ENCODE results near the gene SELENON. TPM values are rescaled to one million over a fixed set of nuclear protein-coding genes. Genes with fewer than 3 reads are reported as not detected.

The SELENON gene, protein sequence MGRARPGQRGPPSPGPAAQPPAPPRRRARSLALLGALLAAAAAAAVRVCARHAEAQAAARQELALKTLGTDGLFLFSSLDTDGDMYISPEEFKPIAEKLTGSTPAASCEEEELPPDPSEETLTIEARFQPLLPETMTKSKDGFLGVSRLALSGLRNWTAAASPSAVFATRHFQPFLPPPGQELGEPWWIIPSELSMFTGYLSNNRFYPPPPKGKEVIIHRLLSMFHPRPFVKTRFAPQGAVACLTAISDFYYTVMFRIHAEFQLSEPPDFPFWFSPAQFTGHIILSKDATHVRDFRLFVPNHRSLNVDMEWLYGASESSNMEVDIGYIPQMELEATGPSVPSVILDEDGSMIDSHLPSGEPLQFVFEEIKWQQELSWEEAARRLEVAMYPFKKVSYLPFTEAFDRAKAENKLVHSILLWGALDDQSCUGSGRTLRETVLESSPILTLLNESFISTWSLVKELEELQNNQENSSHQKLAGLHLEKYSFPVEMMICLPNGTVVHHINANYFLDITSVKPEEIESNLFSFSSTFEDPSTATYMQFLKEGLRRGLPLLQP
- 10 to 100 TPM; 29.6 to 33.2 TPM for total RNA-seq
- long read RNA-seq, partial matches to known transcripts, result 0 of 1 reads
- long read RNA-seq, other reads (novel, unspliced or antisense), result 1 of 1 reads

DNA sequence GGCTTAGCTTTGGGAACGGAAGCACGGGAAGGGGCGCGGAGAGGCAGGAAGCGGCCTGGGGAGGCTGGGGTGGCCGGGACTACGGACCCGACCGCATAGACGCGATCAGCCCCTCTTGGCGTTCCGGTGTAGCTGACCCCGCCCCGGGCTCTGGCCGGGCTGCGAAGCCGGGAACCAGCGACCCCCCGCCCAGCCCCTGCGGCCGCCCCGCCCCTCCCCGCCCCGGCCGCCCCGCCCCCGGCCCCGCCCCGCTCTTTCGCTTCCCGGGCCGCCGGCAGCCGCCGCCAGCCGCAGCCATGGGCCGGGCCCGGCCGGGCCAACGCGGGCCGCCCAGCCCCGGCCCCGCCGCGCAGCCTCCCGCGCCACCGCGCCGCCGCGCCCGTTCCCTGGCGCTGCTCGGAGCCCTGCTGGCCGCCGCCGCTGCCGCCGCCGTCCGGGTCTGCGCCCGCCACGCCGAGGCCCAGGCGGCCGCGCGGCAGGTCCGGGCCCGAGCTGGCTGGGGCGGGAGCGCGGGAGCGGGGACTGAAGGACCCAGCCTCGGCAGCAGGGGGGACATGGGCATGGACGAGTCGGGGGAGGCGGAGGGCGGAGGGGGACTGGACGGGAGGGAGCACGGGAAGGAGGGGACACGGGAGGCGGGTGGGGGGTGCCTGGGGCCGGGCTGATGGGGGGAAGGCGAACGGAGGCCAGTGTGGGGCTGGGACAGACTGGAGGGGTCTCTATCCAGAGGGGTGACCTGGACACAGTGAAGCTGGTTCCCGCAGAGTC lies at the start of gene SELENON:
Gene SELENON, plus strand, starts transcription at position 259 of the 768 bp plus-strand sequence. Its CDS starts 38 bp downstream, at position 297.
- DNase-seq, result peak in 1 of 2 donors; percentile 66

DNA sequence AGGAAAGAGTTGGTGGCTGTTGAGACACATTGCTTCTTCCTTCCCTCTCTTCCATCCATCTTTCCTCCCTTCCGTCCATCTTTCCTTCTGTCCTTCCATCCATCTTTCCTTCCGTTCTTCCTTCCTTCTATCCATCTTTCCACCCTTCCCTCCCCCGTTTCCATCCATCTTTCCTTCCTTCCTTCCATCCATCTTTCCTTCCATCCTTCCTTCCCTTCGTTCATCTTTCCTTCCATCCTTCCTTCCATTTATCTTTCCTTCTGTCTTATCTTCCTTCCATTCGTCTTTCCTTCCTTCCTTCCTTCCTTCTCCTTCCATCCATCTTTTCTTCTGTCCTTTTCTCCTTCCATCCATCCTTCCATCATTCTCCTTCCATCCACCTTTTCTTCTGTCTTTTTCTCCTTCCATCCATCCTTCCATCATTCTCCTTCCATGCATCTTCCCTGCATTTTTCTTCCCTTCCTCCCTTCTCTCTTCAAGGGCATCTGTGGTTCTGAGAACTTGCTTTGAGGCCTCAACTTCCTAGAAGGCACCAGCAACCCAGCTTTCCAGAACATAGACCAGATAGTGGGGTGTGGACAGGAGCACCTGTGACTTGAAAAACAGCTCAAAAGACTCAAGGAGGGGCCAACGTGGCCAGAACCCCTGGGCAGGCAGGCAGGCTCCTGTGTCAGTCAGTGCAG lies 48.9 kb upstream of the SELENON start:
- no peak for DNase-seq
- intact Hi-C loops (cut with DNase I, micrococcal nuclease), result no loop called here
- no peak for ATAC-seq

More for the DNA sequence above, at the start of gene SELENON:
- ATAC-seq, result peak; percentile 69
- intact Hi-C loops (cut with DNase I, micrococcal nuclease), result loop anchor here (5.0 kb wide), 2 partner anchors 188 to 193 kb away; no protein-coding TSS in a partner anchor

GRCh38 chr1:25754470-25755181 lies 45.4 kb upstream of the SELENON start:
- ATAC-seq (no peak), DNase-seq (no peak)
- intact Hi-C loops (cut with DNase I, micrococcal nuclease), result no loop called here

DNA sequence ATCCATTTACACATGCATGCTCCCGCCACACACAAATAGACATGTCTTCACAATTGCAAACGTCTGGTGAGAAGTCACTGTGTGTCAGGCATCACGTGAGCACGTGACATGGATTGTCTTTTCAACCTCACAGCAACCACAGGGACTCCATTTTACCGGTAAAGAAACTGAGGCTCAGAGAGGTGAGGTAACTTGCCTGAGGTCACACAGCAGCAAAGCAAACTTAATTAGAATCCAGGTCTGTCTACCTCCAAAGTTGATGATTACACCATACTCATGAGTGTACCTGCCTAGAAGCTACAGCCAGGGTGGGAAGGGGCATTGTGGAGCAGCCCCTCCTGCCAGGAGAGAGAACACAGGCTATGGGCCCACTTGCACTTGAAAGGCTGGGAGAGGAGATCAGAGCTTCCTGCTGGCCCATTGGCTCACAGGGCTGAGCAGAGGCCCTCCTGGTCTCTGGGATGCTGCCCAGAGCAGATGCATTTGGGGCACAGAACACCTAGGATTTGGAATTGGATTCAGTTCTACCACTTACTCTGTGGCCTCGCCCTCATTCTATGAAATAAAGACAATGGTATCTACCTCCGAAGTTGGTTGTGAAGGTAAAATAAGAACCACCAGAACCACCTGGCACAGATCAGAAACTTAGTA lies 44.4 kb upstream of the SELENON start:
- intact Hi-C loops (cut with DNase I, micrococcal nuclease), result no loop called here
- ATAC-seq (no peak), DNase-seq (no peak)

DNA sequence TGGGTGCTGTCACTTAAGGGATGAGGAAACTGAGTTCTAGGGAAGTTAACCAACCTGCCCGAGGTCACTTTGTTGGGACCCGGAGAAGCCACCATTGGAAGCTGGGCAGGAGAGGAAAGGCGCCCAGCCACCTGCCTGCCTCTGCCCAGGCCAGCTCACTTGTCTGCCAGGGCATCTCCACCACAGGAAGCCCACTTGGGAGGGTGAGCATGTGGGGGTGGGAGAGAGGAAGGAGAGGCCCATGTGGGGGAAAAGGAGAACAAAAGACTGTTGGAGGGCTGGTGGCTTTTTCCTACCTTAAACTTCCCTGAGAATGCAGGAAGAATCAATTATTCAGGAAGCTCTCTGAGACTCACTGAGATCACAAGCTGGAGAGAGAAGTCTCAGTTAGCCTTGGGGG lies 43.8 kb upstream of the SELENON start:
- intact Hi-C loops (cut with DNase I, micrococcal nuclease), result no loop called here
- DNase-seq, result no peak
- no peak for ATAC-seq

DNA sequence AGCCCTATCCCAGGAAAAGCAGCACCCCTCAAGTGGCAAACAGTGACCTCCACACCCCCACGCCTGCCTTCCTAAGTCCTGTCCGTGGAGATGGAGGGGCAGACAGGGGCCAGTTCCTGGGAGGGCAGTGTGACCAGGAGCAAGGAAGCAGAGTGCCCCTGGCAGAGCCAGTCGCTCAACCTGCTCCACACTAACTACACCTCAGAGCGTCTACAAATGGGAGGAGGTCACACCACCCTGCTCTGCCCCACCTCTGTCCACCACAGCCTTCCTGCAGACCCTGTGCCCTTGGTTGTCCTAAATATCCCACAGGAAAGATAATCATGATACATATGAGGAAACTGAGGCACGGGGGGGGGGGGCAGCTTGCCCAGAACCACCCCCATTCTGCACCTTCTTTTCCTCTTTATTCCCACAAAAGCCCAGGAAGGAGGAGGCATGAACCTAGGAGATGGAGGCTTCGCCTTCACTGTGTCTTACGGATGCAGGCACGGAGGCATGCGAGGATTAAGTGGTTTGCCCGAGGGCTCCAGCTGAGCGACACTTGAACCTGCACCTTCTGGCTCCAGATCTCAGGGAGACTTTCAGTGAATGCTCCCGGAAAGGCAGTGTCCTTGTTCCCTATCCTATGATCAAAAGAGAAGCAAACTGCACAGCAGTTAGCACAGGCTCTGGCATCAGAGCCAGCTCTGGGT lies 42.7 kb upstream of the SELENON start:
- no peak for ATAC-seq
- intact Hi-C loops (cut with DNase I, micrococcal nuclease), result no loop called here
- no peak for DNase-seq

DNA sequence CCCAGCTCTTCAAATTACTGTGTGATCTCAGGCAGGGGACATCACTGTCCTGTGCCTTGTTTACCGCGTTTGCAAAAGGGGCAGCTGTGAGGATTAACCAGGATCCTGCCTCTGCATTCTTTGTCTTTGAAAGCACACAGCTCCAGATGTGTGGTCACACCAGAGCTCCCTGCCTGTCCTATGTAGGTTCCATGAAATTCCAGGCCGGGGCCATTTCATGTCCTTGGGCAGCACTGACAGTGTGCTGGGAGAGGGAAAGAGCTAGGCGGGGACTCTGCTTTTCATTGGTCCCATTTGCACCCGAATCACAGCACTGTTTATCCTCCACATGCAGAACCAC lies 42.2 kb upstream of the SELENON start:
- DNase-seq, result no peak
- intact Hi-C loops (cut with DNase I, micrococcal nuclease), result no loop called here
- ATAC-seq, result no peak

- intact Hi-C loops (cut with DNase I, micrococcal nuclease), result no loop called here
- peak in 1 of 2 donors; percentile 35 for DNase-seq
- ATAC-seq, result peak; percentile 73
Observed at GRCh38 chr1:25758466-25759070, 41.4 kb upstream of the SELENON start.

- intact Hi-C loops (cut with DNase I, micrococcal nuclease), result no loop called here
- DNase-seq, result no peak
- ATAC-seq, result no peak
Observed at GRCh38 chr1:25760122-25760719, 39.8 kb upstream of the SELENON start.

DNA sequence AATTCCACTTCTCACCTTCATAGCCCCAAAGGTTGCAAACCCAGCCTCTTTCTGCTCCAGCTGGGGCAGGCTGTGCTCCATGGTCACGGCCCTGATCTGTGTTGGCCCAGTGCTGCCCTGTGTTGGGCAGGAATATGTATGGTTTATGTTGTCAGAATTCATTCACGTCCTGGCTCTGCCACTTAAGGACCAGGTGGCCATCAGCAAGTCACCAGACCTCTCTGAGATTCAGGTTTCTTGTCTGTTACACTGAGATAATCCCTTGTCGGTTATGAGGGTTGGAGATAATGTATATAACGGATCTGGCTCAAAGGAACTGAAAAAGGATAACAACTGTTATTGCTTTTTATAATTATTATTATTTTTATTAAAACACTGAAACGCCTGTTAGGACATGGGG lies 39.1 kb upstream of the SELENON start:
- intact Hi-C loops (cut with DNase I, micrococcal nuclease), result no loop called here
- ATAC-seq, result no peak
- DNase-seq, result no peak

DNA sequence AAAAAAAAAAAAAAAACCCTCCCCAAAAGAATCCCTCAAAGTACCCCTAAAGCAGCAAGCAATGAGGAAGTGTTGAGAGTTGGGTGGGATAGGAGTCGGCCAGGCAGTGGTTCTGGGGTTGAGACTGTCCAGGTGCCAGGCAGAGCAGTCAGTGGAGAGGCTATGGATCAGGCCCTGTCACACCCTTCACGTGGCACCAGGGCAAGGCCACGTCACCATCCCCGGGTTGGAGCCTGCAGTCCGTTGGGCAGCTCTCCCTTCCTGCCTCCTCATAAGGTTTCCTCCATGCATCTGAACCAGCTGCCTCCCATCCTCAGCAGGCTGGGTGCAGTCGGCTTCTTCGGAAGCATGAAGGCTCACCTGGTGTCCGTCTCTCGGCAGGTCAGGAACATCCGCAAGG lies 36.5 kb upstream of the SELENON start:
- DNase-seq (no peak), ATAC-seq (no peak)
- intact Hi-C loops (cut with DNase I, micrococcal nuclease), result no loop called here

DNA sequence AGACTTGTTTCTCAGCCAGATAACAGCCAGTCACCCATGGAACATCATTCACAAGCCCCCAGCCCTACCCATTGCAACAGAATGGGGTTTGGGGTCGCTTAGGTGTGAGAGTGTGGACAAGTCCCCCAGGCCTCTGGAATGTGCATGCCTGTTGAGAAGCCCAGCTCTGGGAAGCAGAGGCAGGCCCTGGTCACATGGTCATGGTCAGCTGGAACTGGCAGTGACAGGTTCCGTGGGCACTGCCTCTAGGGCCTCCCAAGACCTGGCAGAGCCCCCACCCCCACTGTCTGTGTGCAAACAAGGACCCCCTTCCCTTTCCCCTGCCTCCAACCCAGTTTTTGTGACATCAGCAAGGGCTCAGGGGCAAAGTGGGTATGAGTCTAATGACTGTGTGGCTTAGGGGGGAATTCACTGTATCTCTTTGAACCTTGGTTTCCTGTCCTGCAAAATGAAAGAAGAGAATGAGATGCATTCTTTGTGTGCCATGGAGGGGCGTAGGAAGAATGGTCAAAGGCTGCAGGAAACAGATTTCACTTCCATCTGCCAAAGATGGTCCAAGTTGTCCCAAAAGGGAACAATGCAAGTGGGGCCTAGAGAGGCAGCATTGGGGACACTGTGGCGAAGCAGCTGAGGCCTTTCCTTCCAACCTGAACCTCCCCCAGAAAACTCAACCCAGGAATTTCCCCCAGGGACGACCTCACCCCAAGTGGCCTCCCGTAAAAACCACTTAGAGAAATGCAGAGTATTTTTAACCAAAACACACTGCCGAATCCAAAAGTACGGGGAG lies 34.7 kb upstream of the SELENON start:
- no peak for ATAC-seq
- intact Hi-C loops (cut with DNase I, micrococcal nuclease), result no loop called here
- no peak for DNase-seq

GRCh38 chr1:25765923-25766589 lies 33.9 kb upstream of the SELENON start:
- ATAC-seq, result no peak
- DNase-seq, result no peak
- intact Hi-C loops (cut with DNase I, micrococcal nuclease), result no loop called here

GRCh38 chr1:25766721-25767436 lies 33.1 kb upstream of the SELENON start:
- DNase-seq (no peak), ATAC-seq (no peak)
- intact Hi-C loops (cut with DNase I, micrococcal nuclease), result no loop called here

DNA sequence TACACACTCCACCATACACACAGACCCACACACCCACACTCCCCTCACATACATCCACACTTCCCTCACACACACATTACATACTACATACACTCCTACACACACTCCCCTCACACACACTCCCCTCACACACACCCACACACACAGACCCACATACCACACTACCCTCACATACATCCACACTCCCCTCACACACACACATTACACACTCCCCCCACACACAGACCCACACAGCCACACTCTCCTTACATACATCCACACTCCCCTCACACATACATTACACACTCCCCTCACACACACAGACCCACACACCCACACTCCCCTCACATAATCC lies 32.6 kb upstream of the SELENON start:
- DNase-seq (no peak), ATAC-seq (no peak)
- intact Hi-C loops (cut with DNase I, micrococcal nuclease), result no loop called here
